GM19328 (cell line): ENCODE measurements around the gene HDHD2.
A peak's percentile ranks its signal among the peaks of the same experiment; 100 is the strongest.
"Not testable (repeated sequence)": the region's sequence is repeated elsewhere in the genome, so short reads cannot be mapped to it uniquely, and the experiment has no call there.

ENCODE experiments used
- ATAC-seq: cut with Tn5 transposase; IDR thresholded peaks from one replicate; pipeline ENCODE4 v1.9.1; 2021; ENCODE audit warnings: mild to moderate bottlenecking, moderate library complexity; ENCODE audit not compliant: unreplicated experiment

HDHD2 gene, protein sequence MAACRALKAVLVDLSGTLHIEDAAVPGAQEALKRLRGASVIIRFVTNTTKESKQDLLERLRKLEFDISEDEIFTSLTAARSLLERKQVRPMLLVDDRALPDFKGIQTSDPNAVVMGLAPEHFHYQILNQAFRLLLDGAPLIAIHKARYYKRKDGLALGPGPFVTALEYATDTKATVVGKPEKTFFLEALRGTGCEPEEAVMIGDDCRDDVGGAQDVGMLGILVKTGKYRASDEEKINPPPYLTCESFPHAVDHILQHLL

DNA sequence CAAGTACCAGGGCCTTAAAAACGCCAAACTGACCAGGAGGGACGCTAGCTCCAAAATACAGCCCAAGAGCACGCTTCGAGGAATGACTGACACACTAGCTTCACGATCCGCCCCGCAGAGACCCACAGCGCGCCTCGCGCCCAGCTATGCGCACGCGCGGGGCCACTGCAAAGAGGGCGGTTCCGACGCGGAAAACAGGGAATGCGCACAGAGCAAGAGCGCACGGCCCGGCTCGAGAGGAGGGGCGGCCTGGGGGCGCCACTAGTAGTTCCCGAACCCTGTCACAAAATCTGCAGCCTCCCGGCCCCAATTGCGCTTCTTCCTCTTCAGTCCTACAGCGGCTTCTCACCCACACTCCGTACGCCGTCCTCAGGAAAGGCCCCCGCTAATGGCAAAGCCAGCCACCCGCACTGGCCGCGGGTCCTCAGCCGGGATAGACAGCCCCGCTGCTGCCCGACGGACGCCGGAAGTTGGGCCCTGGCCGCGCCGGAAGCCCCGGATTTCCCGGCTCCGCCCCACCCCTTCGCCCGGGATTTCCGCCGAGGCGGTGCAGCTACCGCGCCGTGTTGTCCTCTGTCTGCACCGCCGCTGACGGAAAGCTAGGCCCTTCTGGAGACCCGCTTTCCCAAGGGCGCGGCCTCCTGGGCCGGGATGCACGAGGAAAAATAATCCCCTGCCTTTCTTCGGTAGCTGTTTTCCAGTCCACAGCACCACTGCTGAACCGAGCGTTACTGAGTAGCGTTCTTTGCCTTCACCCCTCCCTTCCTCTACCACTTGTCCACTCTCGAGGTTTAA lies at the start of gene HDHD2:
HDHD2 (minus strand) TSS at position 472 of the 795 bp plus-strand sequence. CDS start 14,061 bp downstream, outside the sequence.
- ATAC-seq: peak; percentile 86

DNA sequence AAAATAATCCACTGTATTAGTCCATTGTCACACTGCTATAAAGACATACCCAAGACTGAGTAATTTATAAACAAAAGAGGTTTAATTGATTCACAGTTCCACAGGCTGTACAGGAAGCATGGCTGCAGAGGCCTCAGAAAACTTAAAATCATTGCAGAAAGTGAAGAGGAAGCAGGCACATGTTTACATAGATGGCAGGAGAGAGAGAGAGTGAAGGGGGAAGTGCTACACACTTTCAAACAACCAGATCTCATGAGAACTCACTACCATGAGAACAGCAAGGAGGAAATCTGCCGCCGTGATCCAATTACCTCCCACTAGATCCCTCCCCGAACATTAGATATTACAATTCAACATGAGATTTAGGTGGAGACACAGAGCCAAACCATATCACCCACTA lies 45.7 kb upstream of the HDHD2 start:
- ATAC-seq: not testable (repeated sequence)

DNA sequence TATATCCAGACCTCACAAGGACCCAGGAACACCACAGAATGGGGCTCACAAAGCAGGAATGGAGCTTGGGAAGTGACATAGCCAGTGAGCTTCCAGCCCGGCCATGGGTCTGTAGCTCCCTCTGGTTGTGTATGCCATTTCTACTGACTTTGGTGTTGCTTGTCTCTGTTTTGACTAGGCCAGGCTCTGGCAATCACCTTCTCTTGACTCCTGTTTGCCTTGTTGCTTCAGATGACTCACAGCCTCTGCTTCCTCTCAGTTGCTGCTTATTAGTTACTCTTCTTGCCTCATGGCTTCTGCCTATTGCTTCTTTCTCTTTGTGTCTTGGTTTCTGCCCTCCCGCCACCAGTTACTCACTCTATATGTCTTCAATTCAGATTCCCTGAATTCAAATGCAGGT lies 41.7 kb upstream of the HDHD2 start:
- ATAC-seq: no peak

DNA sequence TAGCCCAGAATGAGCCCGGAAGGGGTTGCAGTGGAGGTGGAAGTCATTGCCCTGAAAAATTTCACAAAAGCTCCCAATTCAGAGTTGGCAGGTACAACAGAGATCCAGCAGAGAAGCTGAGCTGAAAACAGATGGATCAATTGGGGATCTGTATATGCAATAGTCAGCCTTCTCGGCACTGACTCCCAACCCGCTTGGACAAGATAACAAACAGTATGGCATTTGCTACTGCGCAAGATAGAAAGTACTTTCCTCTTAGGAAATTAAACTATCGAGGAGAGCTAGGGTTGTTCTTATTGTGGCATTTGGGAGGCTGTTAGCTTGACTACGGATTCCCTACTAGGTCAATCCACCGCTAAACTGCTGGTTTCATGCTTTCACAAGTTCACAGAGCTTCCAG lies 37.4 kb upstream of the HDHD2 start:
- ATAC-seq: no peak

DNA sequence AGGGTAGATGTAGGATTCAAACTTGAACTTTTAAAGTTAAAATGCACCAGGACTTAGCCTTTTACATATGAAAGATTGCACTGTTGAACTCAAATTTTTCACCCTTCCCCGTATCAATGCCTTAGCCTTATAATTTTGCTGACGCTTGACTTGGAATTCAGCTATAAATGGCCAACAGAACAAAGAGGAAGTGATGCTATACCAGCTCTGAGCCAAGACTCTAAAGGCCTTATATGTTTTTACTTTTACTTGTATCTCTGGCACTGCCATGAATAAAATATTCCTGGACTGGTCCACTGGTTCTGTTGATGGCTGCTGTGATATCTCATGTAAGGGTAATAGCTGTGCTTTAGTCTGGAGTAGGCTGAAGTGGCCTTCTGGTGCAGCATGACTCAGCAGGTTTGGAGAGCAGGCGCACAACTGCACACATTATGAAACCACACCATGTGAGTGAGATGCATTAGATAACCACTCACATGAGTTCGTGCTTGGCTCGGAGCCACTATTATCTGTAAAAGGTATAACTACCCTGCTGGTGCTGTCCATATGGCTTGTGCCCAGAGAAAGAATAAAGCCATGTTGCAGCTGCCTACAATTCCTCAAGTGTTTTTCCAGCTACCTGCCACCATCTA lies 34.2 kb upstream of the HDHD2 start:
- ATAC-seq: no peak

DNA sequence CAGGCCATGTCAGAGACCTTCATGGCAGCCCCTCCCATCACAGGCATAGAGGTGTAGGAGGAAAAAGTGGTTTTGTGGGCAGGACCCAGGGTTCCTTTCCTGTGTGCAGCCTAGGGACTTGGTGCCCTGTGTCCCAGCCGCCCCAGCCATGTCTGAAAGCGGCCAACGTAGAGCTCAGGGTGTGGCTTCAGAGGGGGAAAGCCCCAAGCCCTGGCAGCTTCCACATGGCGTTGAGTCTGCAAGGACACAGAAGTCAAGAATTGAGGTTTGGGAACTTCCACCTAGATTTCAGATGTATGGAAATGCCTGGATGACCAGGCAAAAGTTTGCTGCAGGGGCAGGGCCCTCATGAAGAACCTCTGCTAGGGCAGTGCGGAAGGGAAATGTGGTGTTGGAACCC lies 31.9 kb upstream of the HDHD2 start:
- not testable (repeated sequence) for ATAC-seq

DNA sequence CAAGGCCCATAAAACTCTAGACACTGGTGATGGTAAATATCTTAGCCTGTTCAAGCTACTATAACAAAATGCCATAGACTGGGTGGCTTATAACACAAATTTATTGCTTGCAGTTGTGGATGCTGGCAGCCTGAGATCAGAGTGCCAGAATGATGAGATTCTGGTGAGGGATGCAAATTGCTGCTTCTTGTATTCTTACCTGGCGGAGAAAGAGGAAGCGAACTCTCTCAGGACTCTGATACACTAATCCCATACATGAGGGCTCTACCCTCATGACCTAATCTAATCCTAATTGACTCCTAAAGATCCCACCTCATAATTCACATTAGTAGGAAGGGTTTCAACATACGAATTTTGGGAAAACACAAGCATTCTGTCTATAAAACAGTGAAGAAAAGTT lies 30.5 kb upstream of the HDHD2 start:
- no peak for ATAC-seq

DNA sequence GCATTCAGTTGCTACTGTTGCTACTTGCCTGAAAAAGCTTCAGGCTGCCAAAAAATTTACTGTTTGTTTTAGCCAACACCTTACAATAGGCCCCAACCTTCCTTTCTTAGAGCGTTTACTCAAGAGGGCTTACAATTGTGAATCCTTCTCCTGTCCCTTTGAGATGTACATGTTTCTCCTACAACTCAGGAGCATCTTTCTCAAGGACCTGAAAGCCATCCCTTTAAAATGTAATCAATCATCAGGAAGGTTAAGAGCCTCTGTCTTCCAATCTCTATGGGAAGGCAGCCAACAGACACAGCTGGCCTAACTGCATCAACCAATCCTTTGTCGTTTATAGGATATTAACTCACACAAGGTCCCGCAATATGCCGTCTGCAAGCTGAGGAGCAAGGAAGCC lies 29.2 kb upstream of the HDHD2 start:
- no peak for ATAC-seq

DNA sequence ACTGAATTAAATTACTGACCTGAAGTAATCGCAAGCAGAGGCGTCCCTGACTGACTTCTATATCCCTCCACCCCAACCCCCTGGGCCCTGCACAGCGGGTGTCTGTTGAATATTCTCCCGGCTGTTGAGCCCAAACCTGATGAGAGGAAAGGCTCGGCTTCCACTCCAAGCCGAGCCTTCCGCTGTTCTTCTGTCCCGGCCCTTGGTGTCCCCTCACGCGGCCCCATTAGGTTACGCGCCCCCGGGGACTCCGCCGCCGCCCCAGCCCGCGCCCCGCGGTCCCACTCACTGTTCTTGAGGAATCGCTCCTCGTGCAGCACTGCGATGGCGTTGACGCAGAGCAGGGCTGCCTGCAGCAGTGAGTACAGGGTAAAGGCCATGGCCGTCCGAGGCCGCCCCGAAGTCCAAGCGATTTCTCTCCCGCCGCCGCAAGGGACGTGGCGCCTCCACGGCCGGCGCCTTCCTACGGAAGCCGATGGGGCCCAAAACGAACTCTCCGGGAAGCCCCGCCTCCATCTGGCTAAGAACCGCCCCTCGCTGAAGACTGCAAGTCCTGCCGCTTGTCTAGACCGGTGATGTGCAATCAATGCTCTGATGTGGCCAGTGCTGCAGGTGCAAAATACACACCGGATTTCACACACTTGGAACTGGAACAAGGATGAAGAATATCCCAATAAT lies 25.7 kb upstream of the HDHD2 start, which contains the start of gene IER3IP1:
IER3IP1 (minus strand) TSS at position 467 of the 678 bp plus-strand sequence; CDS start at position 380, 87 bp downstream.
- peak; percentile 81 for ATAC-seq

DNA sequence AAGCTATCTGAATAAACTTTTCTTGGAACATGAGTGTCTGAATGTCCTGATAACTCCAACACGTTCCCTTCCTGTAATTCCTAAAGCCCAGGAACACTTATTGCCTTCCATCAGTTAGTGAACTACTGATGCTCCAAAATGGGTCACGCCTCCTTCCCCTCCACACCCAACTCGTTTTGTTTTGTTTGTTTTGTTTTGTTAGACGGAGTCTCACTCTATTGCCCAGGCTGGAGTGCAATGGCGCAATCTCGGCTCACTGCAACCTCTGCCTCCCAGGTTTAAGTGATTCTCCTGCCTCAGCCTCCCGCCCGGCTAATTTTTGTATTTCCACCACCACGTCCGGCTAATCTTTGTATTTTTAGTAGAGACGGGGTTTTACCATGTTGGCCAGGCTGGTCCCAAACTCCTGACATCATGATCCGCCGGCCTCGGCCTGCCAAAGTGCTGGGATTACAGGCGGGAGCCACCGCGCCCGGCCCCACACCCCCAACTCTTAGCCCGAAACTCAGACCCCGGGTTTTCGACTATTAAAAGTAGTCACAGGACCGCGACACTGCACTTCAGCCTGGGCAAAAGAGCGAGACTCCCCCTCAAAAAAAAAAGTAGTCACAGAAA lies 25.1 kb upstream of the HDHD2 start:
- ATAC-seq: no peak

DNA sequence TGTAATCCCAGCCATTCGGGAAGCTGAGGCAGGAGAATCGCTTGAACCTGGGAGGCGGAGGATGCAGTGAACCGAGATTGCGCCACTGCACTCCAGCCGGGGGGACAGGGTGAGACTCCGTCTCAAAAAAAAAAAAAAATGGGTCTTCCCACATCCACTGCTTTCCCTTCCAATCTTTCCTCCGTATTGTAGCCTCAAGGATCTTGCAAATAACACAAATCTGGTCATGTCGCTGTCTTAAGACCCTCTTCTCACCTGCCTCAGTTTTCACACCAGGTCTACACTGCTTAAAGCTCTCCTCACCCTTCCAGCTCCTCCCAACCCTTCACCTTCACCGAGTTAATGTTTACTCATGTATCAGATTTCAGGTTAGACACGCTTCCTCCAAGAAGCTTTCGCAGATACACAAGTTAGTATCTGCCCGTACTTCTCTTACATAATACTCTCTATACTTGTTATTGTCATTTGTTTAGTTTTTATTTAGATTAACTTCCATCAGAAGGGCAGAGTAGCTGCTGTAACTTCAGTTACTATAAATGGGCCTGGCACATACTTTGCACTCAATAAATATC lies 24.3 kb upstream of the HDHD2 start:
- ATAC-seq: no peak

DNA sequence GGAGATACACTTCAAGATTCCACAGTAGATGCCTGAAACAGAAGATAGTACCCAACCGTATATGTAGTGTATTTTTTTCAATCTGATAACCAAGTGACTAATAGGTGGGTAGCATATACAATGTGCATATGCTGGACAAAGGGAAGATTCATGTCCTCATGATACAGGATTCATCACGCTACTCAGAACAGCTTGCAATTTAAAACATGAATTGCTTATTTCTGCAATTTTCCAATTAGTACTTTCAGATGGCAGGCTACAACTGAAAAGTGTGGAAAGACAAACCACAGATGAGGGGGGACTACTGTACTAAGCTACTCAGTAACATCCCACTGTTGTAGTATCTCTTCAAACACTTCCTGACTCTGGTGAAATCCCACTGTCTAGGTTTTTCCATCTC lies 22.2 kb upstream of the HDHD2 start:
- ATAC-seq: no peak

DNA sequence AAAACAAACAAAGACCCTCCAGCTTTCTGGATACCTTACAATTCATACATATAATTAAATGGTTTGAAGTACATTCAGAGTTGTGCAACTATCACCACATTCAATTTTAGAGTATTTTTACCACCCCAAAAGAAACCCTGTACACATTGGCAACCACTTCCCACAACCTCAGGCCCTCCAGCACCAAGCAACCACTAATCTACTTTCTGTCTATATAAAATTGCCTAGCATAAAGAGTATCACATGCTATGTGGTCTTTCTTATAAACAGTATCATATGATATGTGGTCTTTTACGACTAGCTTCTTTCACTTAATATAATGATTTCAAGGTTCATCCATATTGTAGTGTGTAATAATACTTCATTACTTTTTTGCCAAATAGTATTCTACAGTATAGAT lies 18.6 kb upstream of the HDHD2 start:
- ATAC-seq: no peak

DNA sequence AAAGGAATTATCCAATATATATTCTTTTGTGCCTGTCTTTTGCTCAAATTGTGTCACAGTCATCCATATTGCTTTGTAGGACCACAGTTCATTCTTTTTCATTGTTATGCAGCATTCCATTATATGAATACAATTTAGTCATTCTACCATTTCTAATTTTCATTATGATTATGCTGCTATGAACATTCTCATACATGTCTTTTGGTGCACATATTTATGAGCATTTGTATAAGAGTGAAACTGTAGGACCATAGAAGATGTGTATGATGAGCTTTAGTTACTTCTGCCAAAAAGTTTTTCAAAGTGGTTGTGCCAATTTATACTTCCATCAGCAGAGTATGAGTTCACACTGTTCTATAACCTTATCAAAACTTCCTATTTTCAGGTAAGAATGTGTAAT lies 18.2 kb upstream of the HDHD2 start:
- no peak for ATAC-seq

DNA sequence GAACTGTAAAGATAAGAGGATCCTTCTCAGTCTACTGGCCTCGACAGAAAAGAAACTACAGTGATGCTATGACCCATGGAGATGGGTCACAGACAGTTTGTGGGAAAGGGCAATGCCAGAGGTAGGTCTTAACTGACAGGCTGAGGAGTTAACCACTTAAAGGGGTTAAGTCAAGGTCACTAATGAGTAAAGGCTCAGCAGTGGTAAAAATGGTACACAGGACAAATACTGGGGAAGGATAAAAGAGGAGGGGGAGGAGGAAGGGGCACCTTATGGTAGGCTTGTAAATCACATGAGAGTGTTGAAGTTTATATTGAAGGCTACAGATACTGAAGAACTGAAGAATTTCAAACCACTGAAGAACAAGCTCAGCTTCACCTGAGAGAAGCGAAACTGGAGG lies 16.0 kb upstream of the HDHD2 start:
- ATAC-seq: no peak

DNA sequence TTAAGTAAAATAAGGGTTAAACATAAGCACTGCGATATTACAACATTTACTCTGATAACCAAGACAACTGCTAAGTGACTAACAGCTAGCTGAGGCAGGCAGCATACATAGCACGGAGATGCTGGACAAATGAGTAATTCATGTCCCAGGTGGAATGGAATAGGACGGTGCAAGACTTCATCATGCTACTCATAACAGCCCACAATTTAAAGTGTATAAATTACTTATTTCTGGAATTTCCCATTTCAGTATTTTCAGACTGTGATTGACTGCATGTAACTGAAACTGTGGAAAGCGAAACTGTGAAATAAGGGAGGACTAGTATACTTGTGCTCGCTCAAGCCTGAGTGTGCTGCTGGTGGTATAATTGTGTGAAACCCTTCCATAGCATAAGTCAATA lies 12.9 kb upstream of the HDHD2 start:
- peak; percentile 56 for ATAC-seq

DNA sequence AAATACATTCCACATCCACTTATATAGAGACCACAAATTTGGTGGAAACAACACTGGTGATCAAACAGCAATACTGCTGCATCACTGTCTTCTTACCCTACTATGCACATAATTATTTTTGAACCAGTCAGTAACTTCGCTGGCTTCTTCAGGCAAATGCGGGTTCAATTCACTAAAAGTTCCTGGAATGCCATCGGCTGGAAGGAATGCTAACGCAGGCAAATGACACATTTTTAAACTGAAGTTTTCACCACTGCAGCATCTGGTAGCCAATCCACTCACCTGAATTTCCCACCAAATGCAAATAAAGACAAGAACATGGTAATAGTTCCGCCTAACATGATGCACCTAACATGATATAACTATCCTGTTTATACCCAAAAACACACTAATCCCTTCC lies 10.0 kb upstream of the HDHD2 start:
- no peak for ATAC-seq

DNA sequence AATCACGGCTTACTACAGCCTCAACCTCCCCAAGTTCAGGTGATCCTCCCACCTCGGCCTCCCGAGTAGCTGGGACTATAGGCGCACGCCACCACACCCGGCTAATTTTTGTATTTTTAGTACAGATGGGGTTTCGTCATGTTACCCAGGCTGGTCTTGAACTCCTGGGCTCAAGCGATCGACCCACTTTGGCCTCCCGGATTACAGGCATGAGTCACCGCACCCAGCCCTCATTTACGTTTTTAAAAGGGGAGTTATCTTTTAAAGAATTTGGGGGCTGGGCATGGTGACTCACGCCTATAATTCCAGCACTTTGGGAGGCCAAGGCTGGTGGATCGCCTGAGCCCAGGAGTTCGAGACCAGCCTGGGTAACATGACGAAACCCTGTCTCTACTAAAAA lies 8.1 kb upstream of the HDHD2 start:
- ATAC-seq: not testable (repeated sequence)

DNA sequence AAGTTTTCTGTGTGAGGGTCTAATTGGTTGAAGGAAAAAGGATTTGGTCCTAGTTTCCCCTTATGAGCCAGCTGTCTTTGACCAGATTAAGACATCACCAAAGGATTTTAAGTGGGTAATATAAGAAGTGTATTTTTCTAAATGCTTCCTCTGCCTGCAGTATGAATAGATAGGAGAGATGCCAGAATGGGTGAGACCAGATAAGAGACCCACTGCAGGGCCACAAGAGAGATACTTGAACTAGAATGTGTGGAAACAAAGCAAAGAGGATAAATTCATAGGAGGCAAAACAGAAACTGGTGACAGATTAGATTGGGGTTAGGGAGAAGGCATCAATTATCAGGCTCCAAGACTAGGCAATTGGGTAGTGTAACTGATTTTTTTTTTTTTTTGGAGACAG lies 1.1 kb upstream of the HDHD2 start:
- ATAC-seq: no peak

DNA sequence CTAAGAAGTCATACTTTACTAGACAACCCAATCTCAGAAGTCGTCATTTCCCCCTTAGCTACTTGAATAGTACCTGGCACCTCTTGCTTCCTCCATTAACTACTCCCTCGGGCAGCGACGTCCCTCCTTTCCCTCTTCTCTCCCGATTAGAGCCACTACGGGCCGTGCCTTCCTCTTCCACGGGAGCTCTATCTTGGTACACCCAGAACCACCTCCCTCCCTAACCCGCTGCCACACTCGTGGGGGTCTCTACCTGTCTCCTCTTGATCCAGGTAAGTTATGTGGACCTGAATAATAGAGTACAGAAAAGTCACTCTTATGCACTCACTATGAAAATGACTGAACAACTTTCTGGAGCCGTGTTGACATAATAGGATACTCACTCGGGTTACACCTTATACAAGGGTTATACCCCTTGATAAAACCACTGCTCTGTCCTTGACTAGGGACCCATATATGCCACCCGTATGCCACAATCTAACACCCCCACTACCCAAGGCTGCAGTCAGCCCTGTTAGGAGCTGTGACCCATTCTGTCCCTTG lies 595 bp upstream of the HDHD2 start:
- no peak for ATAC-seq
